Activated CD4-positive, alpha-beta T cell treated with anti-CD3 and anti-CD28 coated beads for 48 hours (primary cell): Measurements from ENCODE around the gene NTNG2.

ENCODE experiments used
- DNase-seq: peaks from one replicate; pipeline ENCODE4 v3.0.0-alpha.2; 2020

NTNG2 gene

GRCh38 chr9:132238026-132238972, 76.4 kb downstream of the NTNG2 start:
- no peak for DNase-seq

DNA sequence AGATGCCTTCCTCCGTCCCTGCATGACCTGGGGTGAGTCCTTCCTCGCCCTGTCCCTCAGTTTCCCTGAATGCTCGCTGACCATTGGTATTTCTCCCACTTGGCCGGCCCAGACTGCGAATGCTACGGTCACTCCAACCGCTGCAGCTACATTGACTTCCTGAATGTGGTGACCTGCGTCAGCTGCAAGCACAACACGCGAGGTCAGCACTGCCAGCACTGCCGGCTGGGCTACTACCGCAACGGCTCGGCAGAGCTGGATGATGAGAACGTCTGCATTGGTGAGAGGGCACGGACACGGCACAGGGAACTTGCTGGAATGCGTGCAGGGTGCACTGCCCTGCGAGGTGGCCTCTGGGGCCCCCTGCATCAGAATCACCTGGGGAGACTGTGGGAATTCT, 77.1 kb downstream of the NTNG2 start:
- no peak for DNase-seq

DNA sequence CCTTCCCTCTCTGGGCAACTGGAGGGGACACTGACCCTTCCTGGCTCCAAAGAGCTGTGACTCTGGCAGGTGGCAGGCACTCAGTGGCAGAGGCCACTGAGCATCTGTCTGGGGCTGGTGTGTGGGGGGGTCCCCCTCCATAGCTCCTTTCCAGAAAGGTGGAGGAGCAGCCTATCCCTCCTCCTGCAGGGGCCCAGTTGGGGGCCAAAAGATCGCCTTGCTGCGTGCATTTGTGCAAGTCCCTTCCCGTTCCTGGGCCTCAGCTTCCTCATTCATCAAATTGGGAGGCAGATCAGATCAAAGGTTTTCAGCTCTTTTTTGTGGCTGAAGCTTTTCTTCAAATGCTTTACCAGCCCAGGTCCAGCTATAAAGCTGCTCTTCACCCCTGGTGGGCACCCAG, 77.7 kb downstream of the NTNG2 start:
- no peak for DNase-seq

- peak; percentile 19 for DNase-seq
These were observed 78.4 kb downstream of the NTNG2 start for GRCh38 chr9:132239999-132240840.

DNA sequence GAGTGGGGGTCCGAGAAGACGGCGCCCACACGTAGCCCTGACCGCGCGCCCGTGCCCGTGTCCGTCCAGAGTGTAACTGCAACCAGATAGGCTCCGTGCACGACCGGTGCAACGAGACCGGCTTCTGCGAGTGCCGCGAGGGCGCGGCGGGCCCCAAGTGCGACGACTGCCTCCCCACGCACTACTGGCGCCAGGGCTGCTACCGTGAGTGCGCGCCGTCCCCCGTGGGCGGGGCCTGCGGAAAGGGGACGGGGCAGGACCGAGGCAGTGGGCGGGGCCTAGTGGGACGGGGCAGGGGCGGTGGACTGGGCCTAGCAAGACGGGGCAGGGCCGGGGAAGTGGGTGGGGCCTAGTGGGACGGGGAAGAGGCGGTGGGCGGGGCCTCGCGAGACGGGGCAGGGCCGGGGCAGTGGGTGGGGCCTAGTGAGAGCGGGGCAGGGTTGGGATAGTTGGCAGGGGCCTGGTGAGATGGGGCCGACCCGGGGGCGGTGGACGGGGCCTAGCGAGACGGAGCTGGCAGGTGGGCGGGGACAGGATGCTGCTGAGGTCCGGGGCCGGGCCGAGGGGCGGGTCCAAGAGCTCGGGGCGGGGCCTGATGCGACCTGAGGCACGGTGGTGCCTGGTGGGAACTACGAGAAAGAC, 79.1 kb downstream of the NTNG2 start:
- peak; percentile 99 for DNase-seq

GRCh38 chr9:132241483-132241839, 79.6 kb downstream of the NTNG2 start:
- no peak for DNase-seq

GRCh38 chr9:132241840-132242620, 80.2 kb downstream of the NTNG2 start:
- peak; percentile 46 for DNase-seq

- no peak for DNase-seq
These were observed 80.8 kb downstream of the NTNG2 start for GRCh38 chr9:132242621-132243155.

- DNase-seq: no peak
These were observed 81.6 kb downstream of the NTNG2 start for GRCh38 chr9:132243156-132244074.

DNA sequence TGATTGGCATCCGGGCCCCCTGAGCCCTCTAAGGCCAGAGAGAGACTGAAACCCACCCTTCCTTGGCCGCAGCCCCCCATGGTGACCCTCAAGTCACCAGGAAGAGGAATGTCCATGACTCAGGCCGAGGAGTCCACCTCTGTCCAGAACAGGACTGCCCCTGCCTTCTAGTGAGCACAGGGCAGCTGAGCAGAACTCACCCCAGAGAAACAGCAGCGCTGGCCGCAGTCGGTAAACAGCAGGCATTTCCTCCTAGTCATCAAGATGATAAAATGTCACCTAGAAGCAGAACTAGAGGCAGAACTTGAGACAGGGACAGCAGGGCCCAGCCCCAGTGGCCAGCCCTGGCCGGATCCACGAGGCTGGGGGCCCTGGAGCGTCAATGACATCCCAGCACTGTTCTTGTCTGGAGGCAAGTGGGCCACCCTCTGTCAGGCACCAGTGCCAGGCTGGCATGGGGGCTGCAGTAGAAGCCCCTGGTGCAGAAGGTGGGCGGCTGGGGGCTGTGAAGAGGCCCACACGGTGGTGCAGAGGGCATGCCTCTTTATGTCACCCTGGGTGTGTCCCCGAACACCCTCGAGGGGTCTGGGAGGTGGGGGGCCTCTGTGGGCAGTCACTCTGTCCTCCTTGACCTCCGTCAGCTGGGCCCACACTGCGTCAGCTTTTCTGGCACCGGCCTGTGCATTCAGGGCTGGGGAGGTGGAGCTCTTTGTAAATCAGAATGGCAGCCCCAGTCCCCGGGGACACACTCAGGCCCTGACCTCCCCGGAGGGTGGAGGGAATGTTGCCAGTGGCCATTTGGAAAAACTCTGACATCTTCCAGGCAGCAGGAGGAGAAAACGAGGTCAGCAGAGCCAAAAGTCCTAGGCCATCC, 83.0 kb downstream of the NTNG2 start:
- no peak for DNase-seq

- no peak for DNase-seq
These were observed 83.6 kb downstream of the NTNG2 start for GRCh38 chr9:132245465-132245864.

DNA sequence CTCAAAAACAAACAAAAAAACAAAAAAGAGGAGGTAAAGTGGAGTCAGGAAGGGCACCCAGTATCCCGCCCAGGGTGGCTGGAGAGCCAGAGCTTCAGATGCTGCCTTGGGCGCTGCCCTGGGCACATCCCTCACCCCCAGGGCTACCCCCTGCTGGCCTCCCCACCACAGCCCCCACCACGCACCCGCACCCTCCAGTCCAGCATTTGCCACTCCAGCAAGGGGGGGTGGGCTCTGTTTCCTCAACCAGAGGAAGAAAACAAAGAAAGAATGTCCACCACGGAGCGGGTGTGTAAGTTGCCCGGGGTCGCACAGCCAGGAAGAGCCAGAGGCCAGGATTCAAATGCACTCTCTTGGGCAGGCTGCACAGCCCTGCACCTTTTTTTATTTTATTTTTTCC, 86.1 kb downstream of the NTNG2 start:
- DNase-seq: no peak

- no peak for DNase-seq
These were observed 87.3 kb downstream of the NTNG2 start for GRCh38 chr9:132249123-132249522.

DNA sequence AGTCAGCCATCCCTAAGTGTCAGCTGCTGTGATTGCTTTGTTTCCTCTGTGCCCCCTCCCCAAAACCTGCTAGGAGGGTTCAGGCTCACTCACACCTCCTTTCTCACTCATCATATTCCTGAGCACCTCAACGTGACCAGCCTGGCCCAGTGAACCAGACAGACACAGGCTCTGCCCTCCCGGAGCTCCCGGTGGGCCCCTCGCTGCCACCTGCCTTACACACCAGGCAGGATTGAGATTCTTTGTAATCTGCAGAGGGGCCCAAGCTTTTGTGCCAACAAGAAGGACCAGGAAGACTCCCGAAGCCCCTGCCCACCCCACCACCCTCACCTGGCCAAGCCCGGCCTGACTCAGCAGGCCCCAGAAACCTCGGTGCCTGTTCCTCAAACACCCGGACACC, 87.8 kb downstream of the NTNG2 start:
- no peak for DNase-seq

GRCh38 chr9:132250324-132251262, 88.7 kb downstream of the NTNG2 start:
- no peak for DNase-seq

GRCh38 chr9:132260846-132261245, 99.0 kb downstream of the NTNG2 start:
- no peak for DNase-seq

DNA sequence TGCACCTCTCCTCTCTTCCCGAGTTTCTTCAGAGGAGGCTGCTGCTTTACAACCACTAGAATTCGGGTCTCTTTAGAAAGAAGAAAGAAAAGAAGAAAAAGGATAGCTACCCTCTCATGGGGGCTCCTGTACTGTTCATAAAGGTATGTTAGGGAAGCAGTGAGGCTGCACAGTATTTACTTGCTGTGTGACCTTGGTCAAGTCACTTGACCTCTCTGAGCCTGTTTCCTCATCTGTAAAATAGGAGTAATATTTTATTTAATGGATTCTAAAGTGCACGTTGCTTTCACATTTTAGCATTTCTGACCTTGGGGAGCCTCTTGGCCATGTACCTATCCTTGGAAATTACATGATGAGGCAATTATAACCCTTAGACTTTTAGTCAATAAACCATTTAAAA, 104.2 kb downstream of the NTNG2 start:
- DNase-seq: no peak

DNA sequence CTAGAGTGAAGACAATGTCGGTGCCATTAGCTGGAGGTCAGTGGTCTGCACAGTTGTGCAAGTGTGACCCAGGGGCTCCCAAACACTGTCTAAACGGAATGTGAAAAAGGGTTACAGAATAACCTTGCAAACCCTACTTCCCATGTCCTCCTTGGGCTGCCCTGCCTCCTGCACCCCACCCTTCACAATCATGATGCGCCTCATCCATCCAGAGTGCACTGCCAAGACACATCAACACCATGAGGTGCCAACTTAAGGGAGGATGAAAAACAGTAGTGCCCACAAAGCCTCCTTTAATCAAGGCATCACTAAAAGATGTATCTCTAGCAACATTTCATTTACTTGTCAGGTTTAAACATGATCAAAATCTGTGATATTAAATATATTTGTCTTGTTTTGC, 105.8 kb downstream of the NTNG2 start:
- DNase-seq: no peak
